Memory B cell (primary cell): ENCODE results near the gene SLC51B.
A peak's percentile ranks its signal among the peaks of the same experiment; 100 is the strongest.

Source experiments
- ATAC-seq: fragments of 150-1000 bp; cut with Tn5 transposase; 2 replicates; pipeline ENCODE4 v1.10.0; 2021; ENCODE audit warnings: low read depth, mild to moderate bottlenecking, moderate library complexity
- DNase-seq, 2 donors: peaks; one replicate each; pipeline ENCODE4 v3.0.0; 2022; ENCODE audit warnings: low spot score in 2 of 2
- H3K27ac Mint-ChIP-seq: one replicate; pipeline ENCODE4 v1.8.0; 2022; ENCODE audit warnings: mild to moderate bottlenecking, moderate library complexity, mixed read lengths
- H3K27me3 Mint-ChIP-seq: one replicate; pipeline ENCODE4 v1.8.0; 2022; ENCODE audit warnings: mixed read lengths
- H3K36me3 Mint-ChIP-seq: one replicate; pipeline ENCODE4 v1.8.0; 2022; ENCODE audit warnings: mild to moderate bottlenecking, mixed read lengths
- H3K4me1 Mint-ChIP-seq: one replicate; pipeline ENCODE4 v1.8.0; 2022; ENCODE audit warnings: mixed read lengths
- H3K4me3 Mint-ChIP-seq: one replicate; pipeline ENCODE4 v1.8.0; 2022; ENCODE audit warnings: mild to moderate bottlenecking, moderate library complexity, mixed read lengths
- H3K9me3 Mint-ChIP-seq: one replicate; pipeline ENCODE4 v1.8.0; 2022; ENCODE audit warnings: mixed read lengths

The SLC51B gene

DNA sequence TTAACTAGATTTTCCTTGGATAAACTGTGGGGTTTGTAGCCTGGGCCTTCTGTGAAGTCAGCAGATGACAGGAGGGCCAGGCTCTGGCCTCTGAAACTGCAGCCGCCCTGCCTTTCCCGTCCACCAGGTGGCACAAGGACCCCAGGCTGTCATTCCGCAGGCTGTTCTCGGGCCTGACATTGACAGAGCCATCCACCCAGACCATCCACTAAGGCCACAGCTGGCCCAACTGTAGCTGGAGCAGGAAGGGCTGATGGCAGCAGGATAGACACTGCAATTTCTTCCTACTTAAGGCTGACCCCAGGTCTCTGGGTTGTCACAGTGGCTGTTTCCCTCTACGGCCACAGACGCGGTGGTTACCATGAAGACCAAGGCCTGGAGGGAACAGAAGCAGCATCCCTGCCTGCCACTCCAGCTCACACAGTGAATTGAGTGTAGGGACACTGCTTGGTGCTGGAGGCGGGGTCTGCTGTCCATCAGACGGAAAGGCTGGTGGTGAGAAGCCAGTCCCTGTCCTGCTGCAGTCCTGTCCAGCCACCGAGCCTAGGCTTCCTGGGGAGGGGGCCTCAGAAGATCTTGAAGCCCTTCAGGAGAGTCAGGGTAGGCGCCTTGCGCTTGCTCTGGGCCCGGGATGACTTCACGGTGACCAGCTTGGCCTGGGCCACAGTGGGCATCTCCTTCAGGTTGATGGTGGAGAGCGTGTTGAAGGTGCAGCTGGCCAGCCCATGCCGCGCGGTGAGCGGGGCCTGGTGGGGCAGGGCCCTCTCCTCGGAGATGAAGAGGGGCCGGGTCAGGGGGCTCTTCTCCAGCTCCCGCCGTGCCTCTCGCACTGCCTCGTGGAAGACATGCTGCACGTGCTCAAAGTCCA is 9.4 kb downstream of the SLC51B start:
- ATAC-seq (peak; percentile 44), DNase-seq (peak; percentile 49 to 59)
- H3K27ac Mint-ChIP-seq, result no peak overlapping the region
- no peaks in the 10 kb centered on the region for H3K9me3 Mint-ChIP-seq
- no peaks in the 10 kb centered on the region for H3K36me3 Mint-ChIP-seq
- peaks cover 2% of the 10 kb centered on the region for H3K27me3 Mint-ChIP-seq
- no peak overlapping the region for H3K4me3 Mint-ChIP-seq
- H3K4me1 Mint-ChIP-seq, result peaks cover 9% of the 10 kb centered on the region

GRCh38 chr15:65055201-65055870 is 10.1 kb downstream of the SLC51B start:
- Mint-ChIP-seq H3K9me3 (no peaks in the 10 kb centered on the region), H3K27me3 (peaks cover 2% of the 10 kb centered on the region), H3K4me3 (no peak overlapping the region), H3K4me1 (peaks cover 1% of the 10 kb centered on the region), H3K36me3 (no peaks in the 10 kb centered on the region), H3K27ac (no peak overlapping the region)
- DNase-seq, result no peak
- ATAC-seq, result no peak

DNA sequence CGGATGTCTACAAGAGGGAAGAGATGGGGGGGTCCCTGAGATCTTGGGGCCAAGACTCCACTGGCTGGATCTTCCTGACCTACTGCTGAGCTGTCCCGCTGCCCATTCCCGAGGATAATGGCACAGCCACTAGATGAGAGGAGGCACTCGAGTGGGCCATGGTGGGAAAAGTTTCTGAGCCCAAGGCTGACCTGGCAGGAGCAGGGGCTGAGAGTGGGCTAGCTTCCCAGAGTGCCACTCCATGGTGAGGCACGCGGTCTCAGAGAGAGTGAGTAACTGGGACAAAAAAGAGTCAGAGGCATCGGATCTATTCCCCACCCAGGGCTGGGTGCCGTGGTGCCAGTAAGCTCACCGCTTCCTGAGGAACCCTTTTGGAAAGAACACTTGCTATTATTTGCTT is 10.9 kb downstream of the SLC51B start:
- ATAC-seq (no peak), DNase-seq (no peak)
- no peaks in the 10 kb centered on the region for H3K36me3 Mint-ChIP-seq
- no peaks in the 10 kb centered on the region for H3K9me3 Mint-ChIP-seq
- H3K4me3 Mint-ChIP-seq, result no peak overlapping the region
- no peaks in the 10 kb centered on the region for H3K4me1 Mint-ChIP-seq
- no peak overlapping the region for H3K27ac Mint-ChIP-seq
- peaks cover 2% of the 10 kb centered on the region for H3K27me3 Mint-ChIP-seq

DNA sequence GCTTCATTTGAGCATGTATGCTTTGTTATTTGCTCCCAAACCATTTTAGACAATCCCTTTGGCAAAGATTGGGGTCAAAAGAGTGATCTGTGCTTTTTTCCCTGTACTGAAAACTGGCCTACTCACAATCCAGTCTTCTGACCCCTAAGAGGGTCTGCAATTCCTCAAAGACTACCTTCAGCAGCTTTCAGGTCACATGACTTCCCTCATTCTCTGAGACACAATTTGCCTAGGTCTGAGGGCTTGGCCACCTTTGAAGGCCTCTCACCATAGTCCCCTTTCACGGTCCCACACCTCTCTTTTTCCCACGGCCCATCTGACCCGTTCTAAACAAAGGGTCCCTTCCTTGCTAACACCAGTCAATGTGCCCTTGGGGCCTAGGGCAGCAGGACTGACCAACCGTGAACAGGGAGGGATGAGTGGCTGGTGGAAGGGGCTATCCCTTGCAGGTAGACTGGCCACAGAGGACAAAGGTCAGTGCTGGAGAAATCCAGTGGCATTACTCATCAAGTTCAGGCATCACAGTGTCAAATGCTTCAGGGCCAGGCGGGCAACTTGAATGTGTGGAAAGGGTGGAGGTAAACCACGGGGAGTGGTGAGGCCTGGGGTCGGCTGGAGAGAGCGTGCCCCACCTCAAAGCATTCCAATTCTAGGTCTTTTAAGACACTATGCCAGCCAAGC is 11.8 kb downstream of the SLC51B start:
- no peak for ATAC-seq
- no peaks in the 10 kb centered on the region for H3K9me3 Mint-ChIP-seq
- H3K36me3 Mint-ChIP-seq, result no peaks in the 10 kb centered on the region
- H3K4me3 Mint-ChIP-seq, result no peak overlapping the region
- no peaks in the 10 kb centered on the region for H3K4me1 Mint-ChIP-seq
- H3K27me3 Mint-ChIP-seq, result peaks cover 2% of the 10 kb centered on the region
- H3K27ac Mint-ChIP-seq, result no peak overlapping the region
- no peak for DNase-seq

- no peak for ATAC-seq
- DNase-seq, result no peak
- Mint-ChIP-seq H3K27me3 (peaks cover 2% of the 10 kb centered on the region), H3K4me3 (no peak overlapping the region), H3K9me3 (no peaks in the 10 kb centered on the region), H3K4me1 (no peaks in the 10 kb centered on the region), H3K36me3 (no peaks in the 10 kb centered on the region), H3K27ac (no peak overlapping the region)
Measured at GRCh38 chr15:65057549-65057940, 12.4 kb downstream of the SLC51B start.

DNA sequence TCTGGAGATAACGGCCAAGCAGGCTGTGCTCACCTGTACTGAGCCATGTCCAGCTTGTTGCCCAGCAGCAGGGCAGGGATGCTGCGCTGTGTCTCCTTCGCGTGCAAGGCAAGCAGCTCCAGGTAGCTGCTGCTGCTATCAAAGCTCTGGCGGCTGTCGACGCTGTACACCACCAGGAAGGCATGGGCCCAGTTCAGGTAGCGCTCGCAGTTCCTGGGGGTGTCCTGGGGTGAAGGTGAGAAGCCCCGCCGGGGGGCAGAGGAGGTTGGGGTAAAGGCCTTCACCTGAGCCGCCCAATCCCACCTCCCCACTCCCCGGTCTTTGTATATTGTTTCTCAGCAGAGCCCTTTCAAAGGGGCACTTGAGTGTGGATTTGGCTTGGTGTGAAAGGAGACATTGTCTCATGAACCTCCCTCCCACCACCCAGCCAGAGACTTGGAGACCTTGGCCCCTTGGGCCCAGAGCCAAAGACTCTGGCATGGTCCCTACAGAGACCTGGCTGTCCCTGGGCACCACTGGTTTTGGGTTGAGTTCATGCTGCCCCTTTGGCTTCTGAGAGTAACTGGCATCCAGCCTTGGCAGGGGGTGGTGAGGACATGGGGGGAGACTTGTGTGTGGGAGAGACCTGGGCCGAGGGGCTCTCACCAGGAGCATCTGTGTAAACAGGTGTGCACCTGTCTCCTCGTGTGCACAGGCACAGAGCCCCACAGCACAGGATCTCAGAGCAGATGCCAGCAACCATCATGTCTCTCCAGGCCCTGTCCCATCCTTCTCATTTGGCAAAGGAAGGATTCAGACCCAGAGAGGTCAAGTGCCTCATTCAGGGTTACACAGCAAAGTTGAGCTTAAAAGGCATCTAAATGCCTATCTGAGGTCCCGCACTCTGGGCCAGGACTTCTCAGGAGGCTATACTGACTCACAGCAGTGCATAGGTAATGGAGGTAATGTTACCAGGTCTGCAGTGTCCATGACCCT is 13.5 kb downstream of the SLC51B start:
- Mint-ChIP-seq H3K36me3 (no peaks in the 10 kb centered on the region), H3K27me3 (peaks cover 4% of the 10 kb centered on the region), H3K9me3 (no peaks in the 10 kb centered on the region), H3K4me3 (no peak overlapping the region), H3K27ac (no peak overlapping the region), H3K4me1 (no peaks in the 10 kb centered on the region)
- DNase-seq (no peak), ATAC-seq (no peak)

GRCh38 chr15:65059369-65059750 is 14.2 kb downstream of the SLC51B start:
- no peaks in the 10 kb centered on the region for H3K9me3 Mint-ChIP-seq
- no peak overlapping the region for H3K27ac Mint-ChIP-seq
- DNase-seq (no peak), ATAC-seq (no peak)
- H3K4me1 Mint-ChIP-seq, result no peaks in the 10 kb centered on the region
- H3K4me3 Mint-ChIP-seq, result no peak overlapping the region
- H3K27me3 Mint-ChIP-seq, result peaks cover 4% of the 10 kb centered on the region
- H3K36me3 Mint-ChIP-seq, result no peaks in the 10 kb centered on the region

DNA sequence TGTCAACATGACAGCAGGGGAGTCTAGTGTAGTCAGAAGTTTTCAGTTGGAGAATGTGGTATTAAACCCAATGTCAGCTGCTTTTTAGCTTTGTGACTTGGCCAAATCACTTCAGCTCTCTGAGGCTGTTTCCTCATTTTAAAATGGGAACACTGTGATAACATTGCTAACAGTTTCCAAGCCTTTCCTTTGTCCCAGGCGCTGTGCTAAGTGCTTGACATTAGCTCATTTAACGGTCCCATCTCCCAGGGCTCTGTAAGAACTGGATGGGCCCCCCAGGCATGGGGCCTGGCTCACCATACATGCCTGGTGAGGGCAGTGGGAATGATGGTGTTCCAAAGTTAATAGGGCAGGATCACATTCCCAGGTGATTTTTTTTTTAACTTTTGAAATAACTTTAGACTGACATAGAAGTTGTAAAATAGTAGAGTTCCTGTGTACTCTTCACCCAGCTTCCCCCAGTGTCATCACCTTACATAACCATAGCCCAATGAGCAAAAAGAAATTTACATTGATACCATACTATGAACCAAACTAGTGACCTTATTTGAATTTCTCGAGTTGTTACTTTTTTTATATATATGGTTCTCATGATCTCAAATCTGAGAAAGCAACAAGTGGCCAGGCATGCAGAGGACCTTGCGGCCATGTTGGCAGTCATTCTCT is 14.9 kb downstream of the SLC51B start:
- Mint-ChIP-seq H3K9me3 (no peaks in the 10 kb centered on the region), H3K27me3 (peaks cover 4% of the 10 kb centered on the region), H3K36me3 (no peaks in the 10 kb centered on the region)

DNA sequence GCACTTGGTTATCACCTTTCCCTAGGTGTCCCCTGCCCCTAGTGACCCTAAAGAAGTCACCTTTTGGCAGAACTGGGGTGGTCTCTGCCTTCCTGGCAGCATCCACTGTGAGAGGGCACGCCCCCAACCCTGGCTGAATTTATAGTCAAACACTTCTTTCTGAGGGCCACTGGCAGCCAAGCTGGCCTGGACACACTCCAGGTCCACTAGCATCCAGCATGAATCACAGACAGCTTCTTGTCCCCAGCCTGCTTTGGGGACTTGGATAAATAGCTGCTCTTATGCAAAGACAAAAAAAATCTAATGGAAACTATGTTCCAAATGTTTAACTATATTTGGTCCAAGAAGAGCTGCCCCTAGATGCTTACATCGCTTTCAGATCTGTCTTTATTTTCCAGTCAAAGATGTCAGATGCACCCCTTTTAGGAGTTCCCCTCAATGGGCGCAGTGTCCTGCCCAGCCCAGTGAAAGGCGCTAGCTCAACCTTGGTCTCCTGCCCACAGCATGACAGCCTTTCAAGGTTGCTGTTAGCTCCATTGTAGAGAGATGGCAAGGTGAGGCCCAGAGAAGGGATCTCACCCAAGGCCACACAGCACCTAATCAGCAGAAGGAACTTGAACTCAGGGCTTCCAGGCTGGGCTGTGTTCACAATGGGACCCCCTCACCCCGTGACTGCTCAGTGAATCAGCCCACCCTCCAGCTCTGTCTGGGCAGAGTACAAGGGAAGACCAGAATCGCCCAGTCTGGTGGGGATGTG is 15.6 kb downstream of the SLC51B start:
- Mint-ChIP-seq H3K27ac (no peak overlapping the region), H3K9me3 (no peaks in the 10 kb centered on the region), H3K27me3 (peaks cover 5% of the 10 kb centered on the region), H3K4me1 (no peaks in the 10 kb centered on the region), H3K4me3 (no peak overlapping the region), H3K36me3 (peaks cover 1% of the 10 kb centered on the region)
- DNase-seq (no peak), ATAC-seq (no peak)

More for the DNA sequence above, 14.9 kb downstream of the SLC51B start:
- no peak overlapping the region for H3K4me3 Mint-ChIP-seq
- DNase-seq (no peak), ATAC-seq (no peak)
- H3K4me1 Mint-ChIP-seq, result no peaks in the 10 kb centered on the region
- no peak overlapping the region for H3K27ac Mint-ChIP-seq

DNA sequence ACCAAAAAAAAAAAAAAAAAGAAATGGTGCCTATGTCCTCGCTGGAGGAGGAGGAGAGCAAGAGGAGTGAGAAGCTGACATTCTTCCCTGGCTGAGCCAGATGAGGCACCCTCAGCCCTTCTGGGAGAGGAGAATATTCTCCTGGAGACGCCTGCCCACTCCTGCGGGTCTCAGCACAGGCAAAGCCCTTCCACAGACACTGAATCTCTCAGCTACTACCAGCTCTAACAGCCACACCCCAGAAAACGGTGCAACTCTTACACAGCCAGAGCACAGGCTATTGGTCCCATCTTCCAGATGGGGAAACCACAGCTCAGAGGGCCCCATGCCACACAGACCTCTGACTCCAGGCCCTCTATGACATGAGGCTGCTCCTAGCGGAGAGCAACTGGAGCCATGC is 16.9 kb downstream of the SLC51B start:
- Mint-ChIP-seq H3K4me1 (no peaks in the 10 kb centered on the region), H3K27ac (no peak overlapping the region), H3K27me3 (peaks cover 5% of the 10 kb centered on the region), H3K9me3 (no peaks in the 10 kb centered on the region), H3K4me3 (no peak overlapping the region), H3K36me3 (peaks cover 2% of the 10 kb centered on the region)
- DNase-seq (no peak), ATAC-seq (no peak)

DNA sequence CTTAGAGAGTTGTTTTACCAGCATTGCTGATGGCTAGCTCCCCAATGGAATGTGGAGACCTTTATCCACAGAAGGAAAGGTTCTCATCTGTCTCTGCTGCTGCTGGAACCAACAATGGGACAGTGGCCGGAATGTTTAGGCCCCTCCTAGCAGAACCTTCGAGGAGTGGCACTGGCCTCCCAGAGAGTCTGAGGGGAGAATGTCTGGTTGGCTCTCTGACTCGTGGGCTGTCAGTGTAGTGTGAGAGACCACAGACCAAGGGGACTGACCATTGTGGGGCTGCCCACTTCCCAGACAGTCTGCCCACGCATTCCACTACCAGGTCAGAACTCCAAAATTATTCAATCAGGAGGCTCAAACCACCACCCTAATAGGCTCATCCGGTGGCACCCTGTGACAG is 17.5 kb downstream of the SLC51B start:
- no peaks in the 10 kb centered on the region for H3K9me3 Mint-ChIP-seq
- H3K4me1 Mint-ChIP-seq, result peaks cover 3% of the 10 kb centered on the region
- no peak overlapping the region for H3K4me3 Mint-ChIP-seq
- ATAC-seq (no peak), DNase-seq (no peak)
- no peak overlapping the region for H3K27ac Mint-ChIP-seq
- peaks cover 8% of the 10 kb centered on the region for H3K27me3 Mint-ChIP-seq
- H3K36me3 Mint-ChIP-seq, result peaks cover 2% of the 10 kb centered on the region

DNA sequence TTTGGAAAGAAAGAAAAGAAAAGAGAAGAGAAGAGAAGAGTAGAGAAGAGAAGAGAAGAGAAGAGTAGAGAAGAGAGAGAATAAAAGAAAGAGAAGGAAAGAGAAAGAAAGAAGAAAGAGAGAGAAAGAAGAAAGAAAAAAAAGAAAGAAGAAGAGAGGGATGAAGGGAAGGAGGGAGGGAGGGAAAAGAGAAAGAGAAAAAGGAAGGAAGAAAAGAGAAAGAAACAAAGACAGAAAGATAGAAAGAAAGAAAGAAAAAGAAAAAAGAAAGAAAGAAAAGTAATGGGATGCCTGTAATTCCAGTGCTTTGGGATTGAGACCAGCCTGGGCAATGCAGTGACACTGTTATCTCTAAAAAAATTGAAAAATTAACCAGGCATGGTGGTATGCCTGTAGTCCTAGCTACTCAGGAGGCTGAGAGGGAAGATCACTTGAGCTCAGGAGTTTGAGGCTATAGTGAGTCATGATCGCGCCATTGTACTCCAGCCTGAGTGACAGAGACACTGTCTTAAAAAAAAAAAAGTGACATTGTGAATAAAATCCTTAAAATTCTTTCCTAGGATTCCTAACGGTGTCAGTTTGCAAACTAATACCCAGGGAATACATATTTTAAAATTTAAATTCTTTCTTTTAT is 20.9 kb downstream of the SLC51B start:
- peaks cover 2% of the 10 kb centered on the region for H3K36me3 Mint-ChIP-seq
- peaks cover 3% of the 10 kb centered on the region for H3K4me1 Mint-ChIP-seq
- H3K4me3 Mint-ChIP-seq, result no peak overlapping the region
- ATAC-seq (no peak), DNase-seq (no peak)
- no peaks in the 10 kb centered on the region for H3K9me3 Mint-ChIP-seq
- H3K27me3 Mint-ChIP-seq, result peaks cover 12% of the 10 kb centered on the region
- H3K27ac Mint-ChIP-seq, result no peak overlapping the region
